Esophagus (tissue), 2 donors: ENCODE data around the gene THEMIS2. TPM values are rescaled to one million over a fixed set of nuclear protein-coding genes. Genes with fewer than 3 reads are reported as not detected.

ENCODE experiments used
- H3K27ac ChIP-seq, 2 donors: one replicate each; pipeline ENCODE4 v1.5.1; 2013; ENCODE audit warnings: low read depth in 2 of 2, mild to moderate bottlenecking in 2 of 2, inconsistent platforms in 1 of 2, low read length in 1 of 2, moderate library complexity in 1 of 2
- H3K27me3 ChIP-seq, 2 donors: one replicate each; pipeline ENCODE4 v1.6.1; 2013; ENCODE audit warnings: low read length in 2 of 2, control low read depth in 1 of 2, mild to moderate bottlenecking in 1 of 2; ENCODE audit not compliant: insufficient read depth in 2 of 2, control insufficient read depth in 1 of 2
- H3K36me3 ChIP-seq, 2 donors: one replicate each; pipeline ENCODE4 v1.6.1; 2013; ENCODE audit warnings: low read length in 1 of 2; ENCODE audit not compliant: control insufficient read depth in 2 of 2, insufficient read depth in 2 of 2
- H3K4me1 ChIP-seq, 2 donors: one replicate each; pipeline ENCODE4 v1.6.1; 2013; ENCODE audit warnings: low read length in 1 of 2; ENCODE audit not compliant: control insufficient read depth in 2 of 2, insufficient read depth in 2 of 2
- H3K4me3 ChIP-seq, 2 donors: one replicate each; pipeline ENCODE4 v1.5.1; 2013; ENCODE audit warnings: low read length in 2 of 2, mild to moderate bottlenecking in 2 of 2, low read depth in 1 of 2, moderate library complexity in 1 of 2
- H3K9me3 ChIP-seq, 2 donors: one replicate each; pipeline ENCODE4 v1.6.1; 2013; ENCODE audit warnings: mild to moderate bottlenecking in 2 of 2, low read depth in 1 of 2, low read length in 1 of 2, moderate library complexity in 1 of 2; ENCODE audit not compliant: control insufficient read depth in 2 of 2, insufficient read depth in 1 of 2
- WGBS, 2 donors: extraction: QIAGEN DNeasy Blood & Tissue Kit; methylation state at CpG; one replicate each; pipeline ENCODE4 v1.1.7; 2013; 5-methylcytosine and 5-hydroxymethylcytosine counted together
- polyA plus RNA-seq, 2 donors: library from polyadenylated mRNA; stranded (reverse); fragments of 200-250 nt; gene quantifications; one replicate each; pipeline ENCODE4 v1.2.3, GENCODE V29; 2013
- donor health status: healthy with polysubstance abuse.
- donor health status: Bipolar disorder and iron deficiency.

THEMIS2 gene
- polyA plus RNA-seq, 2 donors = 2.5 to 2.7 TPM

- 80 to 82% methylated on average over 24 of the region's 24 CpGs for WGBS, 2 donors
- H3K27me3 ChIP-seq = no peaks in the 10 kb centered on the region
- no peaks in the 10 kb centered on the region for H3K9me3 ChIP-seq
- H3K4me1 ChIP-seq = no peaks in the 10 kb centered on the region
- H3K4me3 ChIP-seq = no peak overlapping the region
- H3K27ac ChIP-seq = no peak overlapping the region
- peaks cover 0 to 8% of the 10 kb centered on the region in 2 donors for H3K36me3 ChIP-seq
Measured at GRCh38 chr1:27884006-27884954, 11.9 kb downstream of the THEMIS2 start.

DNA sequence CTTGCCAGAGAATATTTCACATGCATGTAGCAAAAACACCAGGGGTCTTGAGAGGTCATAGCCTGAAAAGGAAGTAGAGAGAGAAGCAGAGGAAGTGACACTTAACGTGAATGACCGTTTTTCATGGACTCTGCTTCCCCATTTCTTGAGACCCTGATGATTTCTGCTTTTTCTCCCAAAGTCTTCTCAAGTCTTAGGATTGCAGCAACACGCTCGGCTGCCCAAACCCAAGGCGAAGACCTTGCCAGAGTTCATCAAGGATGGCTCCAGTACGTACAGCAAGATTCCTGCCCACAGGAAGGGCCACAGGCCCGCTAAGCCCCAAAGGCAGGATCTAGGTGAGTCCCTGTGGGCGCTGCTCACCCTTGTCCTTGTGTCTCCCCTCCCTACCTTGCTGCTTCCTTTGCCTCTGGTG is 12.8 kb downstream of the THEMIS2 start:
- Histone ChIP-seq H3K36me3 (peaks cover 0 to 10% of the 10 kb centered on the region in 2 donors), H3K4me3 (no peak overlapping the region), H3K9me3 (no peaks in the 10 kb centered on the region), H3K4me1 (no peaks in the 10 kb centered on the region), H3K27ac (peak overlapping the region in 1 of 2 donors; percentile 61), H3K27me3 (no peaks in the 10 kb centered on the region)
- 83 to 88% methylated on average over 8 of the region's 8 CpGs for WGBS, 2 donors

DNA sequence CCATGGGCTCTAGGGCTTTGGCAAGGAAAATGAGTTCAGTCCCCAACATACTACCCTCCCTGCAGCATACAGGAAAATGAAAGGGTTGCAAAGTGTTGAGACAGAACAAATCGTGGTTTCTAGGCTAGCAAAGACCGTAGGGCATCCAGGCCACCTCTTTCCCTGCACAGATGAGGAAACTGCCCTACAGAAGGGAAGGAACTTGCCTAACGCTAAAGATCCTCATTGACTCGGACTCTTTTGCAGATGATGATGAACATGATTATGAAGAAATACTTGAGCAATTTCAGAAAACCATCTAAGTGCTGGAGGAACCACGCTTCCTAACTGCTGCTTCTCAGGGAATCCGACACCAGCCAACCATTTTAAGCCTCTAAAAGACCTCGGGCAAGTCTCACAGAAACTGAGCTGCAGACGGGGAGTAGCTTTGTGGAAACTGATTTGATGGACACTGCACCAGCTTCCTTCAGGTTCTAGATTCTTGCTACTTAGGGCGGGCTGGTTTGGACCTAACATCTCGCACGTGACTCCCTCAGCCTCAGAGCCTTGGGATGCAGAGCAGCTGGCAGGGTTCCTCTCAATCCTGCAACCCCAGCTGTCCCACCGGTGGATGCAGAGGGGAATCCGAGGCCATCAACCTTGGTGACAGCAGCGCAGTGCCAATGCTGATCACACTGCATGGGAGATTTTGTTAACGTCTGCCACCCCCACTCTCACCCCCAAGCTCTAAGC is 13.4 kb downstream of the THEMIS2 start:
- Histone ChIP-seq H3K9me3 (no peaks in the 10 kb centered on the region), H3K4me3 (no peak overlapping the region), H3K27ac (peak overlapping the region in 1 of 2 donors; percentile 61), H3K27me3 (no peaks in the 10 kb centered on the region), H3K4me1 (no peaks in the 10 kb centered on the region), H3K36me3 (peaks cover 0 to 10% of the 10 kb centered on the region in 2 donors)
- WGBS, 2 donors = 86 to 87% methylated on average over 15 of the region's 15 CpGs

GRCh38 chr1:27886353-27886679 is 14.0 kb downstream of the THEMIS2 start:
- Histone ChIP-seq H3K4me3 (no peak overlapping the region), H3K27ac (no peak overlapping the region), H3K4me1 (no peaks in the 10 kb centered on the region), H3K9me3 (no peaks in the 10 kb centered on the region), H3K36me3 (peaks cover 0 to 10% of the 10 kb centered on the region in 2 donors), H3K27me3 (no peaks in the 10 kb centered on the region)
- WGBS, 2 donors = 75 to 81% methylated on average over 2 of the region's 2 CpGs

GRCh38 chr1:27886744-27887143 is 14.4 kb downstream of the THEMIS2 start:
- Histone ChIP-seq H3K9me3 (no peaks in the 10 kb centered on the region), H3K4me3 (no peak overlapping the region), H3K27me3 (no peaks in the 10 kb centered on the region)

GRCh38 chr1:27887215-27888021 is 15.1 kb downstream of the THEMIS2 start:
- Histone ChIP-seq H3K4me1 (no peaks in the 10 kb centered on the region), H3K4me3 (no peak overlapping the region), H3K27me3 (no peaks in the 10 kb centered on the region), H3K27ac (peak overlapping the region; percentile 47 to 73), H3K9me3 (no peaks in the 10 kb centered on the region), H3K36me3 (peaks cover 0 to 10% of the 10 kb centered on the region in 2 donors)
- WGBS, 2 donors = 70 to 72% methylated on average over 8 of the region's 8 CpGs

More at GRCh38 chr1:27886744-27887143, 14.4 kb downstream of the THEMIS2 start:
- Histone ChIP-seq H3K4me1 (no peaks in the 10 kb centered on the region), H3K36me3 (peaks cover 0 to 10% of the 10 kb centered on the region in 2 donors), H3K27ac (no peak overlapping the region)
- 73 to 78% methylated on average over 3 of the region's 3 CpGs for WGBS, 2 donors

- Histone ChIP-seq H3K36me3 (peaks cover 5 to 12% of the 10 kb centered on the region in 2 donors), H3K27me3 (no peaks in the 10 kb centered on the region), H3K9me3 (no peaks in the 10 kb centered on the region), H3K4me3 (no peak overlapping the region), H3K4me1 (no peaks in the 10 kb centered on the region), H3K27ac (no peak overlapping the region)
- WGBS, 2 donors = 88 to 93% methylated on average over 3 of the region's 3 CpGs
Measured at GRCh38 chr1:27889506-27889905, 17.2 kb downstream of the THEMIS2 start.

DNA sequence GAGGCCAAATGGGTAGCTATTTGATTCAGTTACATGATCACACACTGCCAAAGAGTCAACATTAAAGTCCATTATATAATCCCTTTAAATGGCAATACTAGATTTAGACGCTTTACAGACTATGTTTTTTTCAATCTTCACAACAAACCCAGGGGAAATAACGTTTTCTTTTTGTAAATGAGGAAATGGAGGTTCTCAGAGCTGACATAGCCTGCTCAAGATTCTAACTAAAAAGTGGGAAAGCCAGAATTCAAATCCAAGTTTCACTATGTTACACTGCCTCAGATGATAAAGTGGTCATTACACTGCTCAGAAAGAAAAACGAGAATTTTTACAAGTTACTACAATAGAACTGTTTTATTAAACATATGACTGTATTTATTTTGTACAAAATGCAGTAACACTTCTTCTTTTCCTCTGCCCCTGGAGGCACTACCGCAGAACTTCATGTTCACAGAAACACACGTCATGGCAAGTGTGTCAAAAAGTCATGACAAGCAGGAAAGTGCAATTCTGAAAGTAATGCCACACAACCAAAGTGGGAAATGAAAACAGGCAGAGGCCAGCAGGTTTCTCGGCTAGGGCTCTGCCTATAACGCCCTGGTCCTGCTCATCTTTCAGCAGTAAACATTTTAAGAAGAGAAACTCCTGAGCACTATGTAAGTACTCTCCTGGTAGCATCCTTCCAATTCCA is 19.0 kb downstream of the THEMIS2 start:
- 65 to 68% methylated on average over 7 of the region's 7 CpGs for WGBS, 2 donors
- Histone ChIP-seq H3K27me3 (no peaks in the 10 kb centered on the region), H3K9me3 (no peaks in the 10 kb centered on the region), H3K4me1 (no peaks in the 10 kb centered on the region), H3K4me3 (no peak overlapping the region), H3K27ac (no peak overlapping the region), H3K36me3 (peaks cover 5 to 10% of the 10 kb centered on the region in 2 donors)

DNA sequence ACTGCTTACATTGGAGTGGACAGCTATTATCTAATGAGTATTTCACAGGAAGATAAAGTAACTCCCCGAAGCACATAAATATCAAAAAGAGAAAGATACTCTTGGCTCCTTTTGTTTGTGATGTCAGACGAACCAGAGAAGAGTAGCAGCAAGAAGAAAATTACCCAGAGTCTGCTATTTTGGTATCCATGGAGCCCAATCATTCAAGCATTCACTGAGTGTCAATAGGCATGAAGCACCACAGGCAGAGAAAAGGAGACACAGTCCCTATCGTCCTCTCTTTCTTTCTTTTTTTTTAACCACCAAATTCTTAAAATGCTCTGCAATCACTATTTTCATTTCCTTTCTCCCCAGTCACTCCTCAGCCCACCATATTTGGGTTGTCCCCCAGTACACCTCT is 22.2 kb downstream of the THEMIS2 start:
- H3K9me3 ChIP-seq = no peaks in the 10 kb centered on the region
- no peaks in the 10 kb centered on the region for H3K27me3 ChIP-seq
- H3K36me3 ChIP-seq = peaks cover 7 to 8% of the 10 kb centered on the region in 2 donors
- H3K27ac ChIP-seq = no peak overlapping the region
- no peak overlapping the region for H3K4me3 ChIP-seq
- WGBS, 2 donors = 71 to 76% methylated on average over 3 of the region's 3 CpGs
- H3K4me1 ChIP-seq = no peaks in the 10 kb centered on the region
